ENCODE measurements around the gene SORCS2. TPM values are rescaled to one million over a fixed set of nuclear protein-coding genes. Genes with fewer than 3 reads are reported as not detected.

SORCS2 gene
- polyA plus RNA-seq, 1 donor (not counting 4 experiments of a cell fraction or from before 2014, with no cell fraction given): 0.09 TPM

- Histone ChIP-seq H2AFZ (ENCODE audit: control insufficient read depth, low read length) (no peak overlapping the region), H3K9me1 (ENCODE audit: control insufficient read depth, extremely low read depth, insufficient read depth, low read length) (no peaks in the 10 kb centered on the region), H3K9ac (ENCODE audit: control insufficient read depth, extremely low read depth, insufficient read depth, low read length) (no peak overlapping the region), H3K4me3 (ENCODE audit: control insufficient read depth in 2 of 3, extremely low read depth in 1 of 3, insufficient read depth in 2 of 3, low read depth in 1 of 3, low read length in 3 of 3) (no peak overlapping the region), H3K27ac (ENCODE audit: control insufficient read depth, insufficient read depth, low read length) (no peak overlapping the region), H3K9me3 (ENCODE audit: control insufficient read depth, low read depth, low read length) (peaks cover 2% of the 10 kb centered on the region), H3K79me2 (ENCODE audit: control insufficient read depth, insufficient read depth, low read length) (no peaks in the 10 kb centered on the region), H3K4me1 (ENCODE audit: control insufficient read depth, extremely low read depth, insufficient read depth, low read length) (peaks cover 12% of the 10 kb centered on the region), H3K4me2 (ENCODE audit: control insufficient read depth, extremely low read depth, insufficient read depth, low read depth, low read length) (no peak overlapping the region), H3K27me3 (ENCODE audit: control insufficient read depth, extremely low read depth, insufficient read depth, low read length) (no peaks in the 10 kb centered on the region), H4K20me1 (ENCODE audit: control insufficient read depth, extremely low read depth, insufficient read depth, low read length) (no peaks in the 10 kb centered on the region), H3K36me3 (ENCODE audit: control insufficient read depth in 2 of 2, extremely low read depth in 1 of 2, insufficient read depth in 2 of 2, low read length in 2 of 2) (no peaks in the 10 kb centered on the region)
- no peak for FAIRE-seq
- TF ChIP-seq EZH2 (IDR thresholded peaks at IDR 0.05; ENCODE audit: low read length) (no peak), CTCF (optimal IDR thresholded peaks at IDR 0.05 in 1 of 3, IDR thresholded peaks at IDR 0.05 in 1 of 3, conservative IDR thresholded peaks at IDR 0.05 in 1 of 3; ENCODE audit: extremely low read depth in 1 of 3, insufficient read depth in 2 of 3, low read length in 3 of 3) (no peak)
- no peak for DNase-seq (ENCODE audit: low read depth, low spot score)
- dilution Hi-C loops (cut with MboI; ENCODE audit: extremely low pct_ligation_motif_present, low sequenced_read_pairs): no loop called here
These were observed 369.2 kb downstream of the SORCS2 start for GRCh38 chr4:7561557-7561956.

- Histone ChIP-seq H2AFZ (ENCODE audit: control insufficient read depth, low read length) (no peak overlapping the region), H3K9ac (ENCODE audit: control insufficient read depth, extremely low read depth, insufficient read depth, low read length) (no peak overlapping the region), H3K9me3 (ENCODE audit: control insufficient read depth, low read depth, low read length) (peaks cover 2% of the 10 kb centered on the region), H3K27ac (ENCODE audit: control insufficient read depth, insufficient read depth, low read length) (no peak overlapping the region), H3K79me2 (ENCODE audit: control insufficient read depth, insufficient read depth, low read length) (no peaks in the 10 kb centered on the region), H3K27me3 (ENCODE audit: control insufficient read depth, extremely low read depth, insufficient read depth, low read length) (no peaks in the 10 kb centered on the region), H3K36me3 (ENCODE audit: control insufficient read depth in 2 of 2, extremely low read depth in 1 of 2, insufficient read depth in 2 of 2, low read length in 2 of 2) (no peaks in the 10 kb centered on the region), H3K4me1 (ENCODE audit: control insufficient read depth, extremely low read depth, insufficient read depth, low read length) (no peaks in the 10 kb centered on the region), H4K20me1 (ENCODE audit: control insufficient read depth, extremely low read depth, insufficient read depth, low read length) (no peaks in the 10 kb centered on the region), H3K4me2 (ENCODE audit: control insufficient read depth, extremely low read depth, insufficient read depth, low read depth, low read length) (no peak overlapping the region), H3K4me3 (ENCODE audit: control insufficient read depth in 2 of 3, extremely low read depth in 1 of 3, insufficient read depth in 2 of 3, low read depth in 1 of 3, low read length in 3 of 3) (no peak overlapping the region), H3K9me1 (ENCODE audit: control insufficient read depth, extremely low read depth, insufficient read depth, low read length) (no peaks in the 10 kb centered on the region)
- FAIRE-seq (no peak), DNase-seq (ENCODE audit: low read depth, low spot score) (no peak)
- dilution Hi-C loops (cut with MboI; ENCODE audit: extremely low pct_ligation_motif_present, low sequenced_read_pairs): no loop called here
- TF ChIP-seq CTCF (optimal IDR thresholded peaks at IDR 0.05 in 1 of 3, IDR thresholded peaks at IDR 0.05 in 1 of 3, conservative IDR thresholded peaks at IDR 0.05 in 1 of 3; ENCODE audit: extremely low read depth in 1 of 3, insufficient read depth in 2 of 3, low read length in 3 of 3): no peak
- TF ChIP-seq EZH2 (IDR thresholded peaks at IDR 0.05; ENCODE audit: low read length): no peak
These were observed 371.9 kb downstream of the SORCS2 start for GRCh38 chr4:7564242-7564641.

All from keratinocyte (primary cell).